Liver (tissue), 9 donors: ENCODE measurements around the gene PRDM2. TPM values are rescaled to one million over a fixed set of nuclear protein-coding genes. Genes with fewer than 3 reads are reported as not detected.

Source experiments
- DNase-seq: peaks from one replicate; pipeline ENCODE4 v3.0.0-alpha.2; 2017; ENCODE audit warnings: low spot score
- H3K27ac ChIP-seq, 2 donors: one replicate each; pipeline ENCODE4 v1.7.0; 2013; ENCODE audit warnings: inconsistent platforms in 2 of 2, low read length in 2 of 2, control low read depth in 1 of 2, low read depth in 1 of 2, mild to moderate bottlenecking in 1 of 2
- H3K27me3 ChIP-seq, 4 donors: one replicate each; pipeline versions ENCODE4 v1.6.1 to v1.7.0; 2013; ENCODE audit warnings: low read length in 3 of 4, inconsistent platforms in 1 of 4, mild to moderate bottlenecking in 1 of 4, moderate library complexity in 1 of 4; ENCODE audit not compliant: control insufficient read depth in 4 of 4, insufficient read depth in 4 of 4
- H3K36me3 ChIP-seq, 4 donors: one replicate each; pipeline versions ENCODE4 v1.6.1 to v1.7.0; 2013; ENCODE audit warnings: low read length in 3 of 4, mild to moderate bottlenecking in 3 of 4, low read depth in 1 of 4, moderate library complexity in 1 of 4; ENCODE audit not compliant: control insufficient read depth in 4 of 4, insufficient read depth in 3 of 4
- H3K4me1 ChIP-seq, 4 donors: one replicate each; pipeline versions ENCODE4 v1.6.1 to v1.7.0; 2013; ENCODE audit warnings: low read length in 3 of 4, mild to moderate bottlenecking in 3 of 4, moderate library complexity in 1 of 4; ENCODE audit not compliant: control insufficient read depth in 4 of 4, insufficient read depth in 4 of 4
- H3K4me3 ChIP-seq, 3 donors: one replicate each; pipeline versions ENCODE4 v1.6.1 to v1.7.0; 2013; ENCODE audit warnings: low read length in 3 of 3, control low read depth in 1 of 3, low read depth in 1 of 3, mild to moderate bottlenecking in 1 of 3
- H3K9ac ChIP-seq, 2 donors: one replicate each; pipeline ENCODE4 v1.7.0; 2013; ENCODE audit warnings: low read length in 2 of 2, mild to moderate bottlenecking in 2 of 2, moderate library complexity in 2 of 2, control low read depth in 1 of 2, low read depth in 1 of 2
- H3K9me3 ChIP-seq, 4 donors: one replicate each; pipeline versions ENCODE4 v1.6.1 to v1.7.0; 2013; ENCODE audit warnings: low read length in 3 of 4; ENCODE audit not compliant: control insufficient read depth in 4 of 4
- CTCF ChIP-seq: fragments of 150-350 bp; IDR thresholded peaks from 2 replicates; pipeline ENCODE4 v1.5.1; 2017; ENCODE audit warnings: improper control_type of control experiment, low read depth, low read length; ENCODE audit not compliant: missing input control
- EGR1 ChIP-seq, 2 donors: IDR thresholded peaks; 2 replicates each; pipeline ENCODE4 v1.6.1; 2016 to 2018; ENCODE audit warnings: antibody characterized with exemption in 2 of 2, low read depth in 2 of 2
- FOXA1 ChIP-seq: IDR thresholded peaks from 2 replicates; pipeline ENCODE4 v1.6.1; 2016; ENCODE audit warnings: antibody characterized with exemption
- FOXA2 ChIP-seq: IDR thresholded peaks from 2 replicates; pipeline ENCODE4 v1.6.1; 2016; ENCODE audit warnings: antibody characterized with exemption
- GABPA ChIP-seq, 2 donors: IDR thresholded peaks in 1 of 2; conservative IDR thresholded peaks in 1 of 2; 2 replicates each; pipeline ENCODE4 v1.6.1; 2016; ENCODE audit warnings: antibody characterized with exemption in 2 of 2, mild to moderate bottlenecking in 1 of 2, moderate library complexity in 1 of 2
- HNF4A ChIP-seq, 2 donors: conservative IDR thresholded peaks; 2 replicates each; pipeline ENCODE4 v1.6.1; 2016; ENCODE audit warnings: antibody characterized with exemption in 2 of 2, mild to moderate bottlenecking in 2 of 2
- HNF4G ChIP-seq: IDR thresholded peaks from 2 replicates; pipeline ENCODE4 v1.6.1; 2016; ENCODE audit warnings: antibody characterized with exemption
- JUND ChIP-seq, 2 donors: IDR thresholded peaks; 2 replicates each; pipeline ENCODE4 v1.6.1; 2016; ENCODE audit warnings: antibody characterized with exemption in 2 of 2
- MAX ChIP-seq: IDR thresholded peaks from 2 replicates; pipeline ENCODE4 v1.6.1; 2016; ENCODE audit warnings: antibody characterized with exemption
- NR2F2 ChIP-seq: IDR thresholded peaks from 2 replicates; pipeline ENCODE4 v1.6.1; 2016; ENCODE audit warnings: antibody characterized with exemption
- RAD21 ChIP-seq, 2 donors: IDR thresholded peaks; 2 replicates each; pipeline ENCODE4 v1.6.1; 2016; ENCODE audit warnings: antibody characterized with exemption in 2 of 2, mild to moderate bottlenecking in 2 of 2
- RXRA ChIP-seq, 2 donors: IDR thresholded peaks; 2 replicates each; pipeline ENCODE4 v1.6.1; 2017 to 2018; ENCODE audit warnings: antibody characterized with exemption in 2 of 2, mild to moderate bottlenecking in 1 of 2
- SP1 ChIP-seq: IDR thresholded peaks from 2 replicates; pipeline ENCODE4 v1.6.1; 2018; ENCODE audit warnings: antibody characterized with exemption, mild to moderate bottlenecking
- TAF1 ChIP-seq: conservative IDR thresholded peaks from 2 replicates; pipeline ENCODE4 v1.6.1; 2016; ENCODE audit warnings: antibody characterized with exemption, mild to moderate bottlenecking
- YY1 ChIP-seq: IDR thresholded peaks from 2 replicates; pipeline ENCODE4 v1.6.1; 2016; ENCODE audit warnings: antibody characterized with exemption, mild to moderate bottlenecking
- WGBS: extraction: QIAGEN DNeasy Blood & Tissue Kit; methylation state at CpG from one replicate; pipeline ENCODE4 v1.1.7; 2013; 5-methylcytosine and 5-hydroxymethylcytosine counted together
- polyA plus RNA-seq, 2 donors: library from polyadenylated mRNA; stranded (reverse) in 1 of 2; unstranded in 1 of 2; fragments of 200-250 nt in 1 of 2; fragments of >200 nt in 1 of 2; fragmentation: Nextera tagmentation in 1 of 2; extraction: Ambion mirVana in 1 of 2; gene quantifications; one replicate each; pipeline versions ENCODE4 v1.2.1 to v1.2.3, GENCODE V29; 2013 to 2015
- total RNA-seq, 2 donors: library from RNA; depleted of rRNA; stranded (reverse); fragments of >200 nt; gene quantifications; one replicate each; pipeline ENCODE4 v1.2.3, GENCODE V29; 2014
- TF ChIP-seq, protein P1 (sequence below): IDR thresholded peaks from 2 replicates; pipeline ENCODE4 v1.6.1; 2016; ENCODE audit warnings: antibody characterized with exemption, mild to moderate bottlenecking
- TF ChIP-seq, protein P2 (sequence below): IDR thresholded peaks from 2 replicates; pipeline ENCODE4 v1.6.1; 2016; ENCODE audit warnings: antibody characterized with exemption
- TF ChIP-seq, protein P3 (sequence below): IDR thresholded peaks from 2 replicates; pipeline ENCODE4 v1.6.1; 2016; ENCODE audit warnings: antibody characterized with exemption
- donor health status: healthy.
- donor health status: healthy.
- donor health status: healthy.
- donor health status: healthy.
- donor health status: healthy.

Gene PRDM2
- total and polyA plus RNA-seq, 4 donors = 4.5 to 13.9 (median 7.9) TPM

DNA sequence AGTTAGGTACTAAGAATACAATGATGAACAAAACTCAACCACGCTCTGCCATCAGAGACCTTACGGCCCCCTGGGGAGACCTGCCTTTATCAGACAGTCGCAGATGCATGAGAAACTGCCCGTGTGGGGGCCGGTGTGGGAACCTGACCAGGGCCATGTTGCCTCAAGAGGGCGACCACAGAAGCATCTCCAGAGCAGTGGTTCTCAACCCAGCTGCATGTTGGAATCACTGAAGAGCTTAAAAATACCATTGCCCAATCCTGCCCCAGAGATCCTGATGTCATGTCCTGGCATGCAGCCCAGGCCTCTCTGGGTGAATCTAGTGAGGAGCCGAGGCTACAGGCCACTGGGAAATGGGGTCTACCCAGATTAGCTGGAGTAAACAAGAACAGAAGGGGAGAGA is 108.7 kb downstream of the PRDM2 start:
- Histone ChIP-seq H3K27ac (no peak overlapping the region), H3K36me3 (no peaks in the 10 kb centered on the region), H3K9ac (no peak overlapping the region), H3K9me3 (no peaks in the 10 kb centered on the region), H3K4me1 (peaks cover 0 to 7% (median 3%) of the 10 kb centered on the region in 4 donors), H3K27me3 (no peaks in the 10 kb centered on the region), H3K4me3 (no peak overlapping the region)
- 86% methylated on average over 7 of the region's 7 CpGs for WGBS
- TF ChIP-seq RXRA (IDR thresholded peaks at IDR 0.05) = no peak
- TF ChIP-seq GABPA (IDR thresholded peaks at IDR 0.05 in 1 of 2, conservative IDR thresholded peaks at IDR 0.05 in 1 of 2) = no peak
- TF ChIP-seq FOXA1 = no peak
- TF ChIP-seq, protein P1, sequence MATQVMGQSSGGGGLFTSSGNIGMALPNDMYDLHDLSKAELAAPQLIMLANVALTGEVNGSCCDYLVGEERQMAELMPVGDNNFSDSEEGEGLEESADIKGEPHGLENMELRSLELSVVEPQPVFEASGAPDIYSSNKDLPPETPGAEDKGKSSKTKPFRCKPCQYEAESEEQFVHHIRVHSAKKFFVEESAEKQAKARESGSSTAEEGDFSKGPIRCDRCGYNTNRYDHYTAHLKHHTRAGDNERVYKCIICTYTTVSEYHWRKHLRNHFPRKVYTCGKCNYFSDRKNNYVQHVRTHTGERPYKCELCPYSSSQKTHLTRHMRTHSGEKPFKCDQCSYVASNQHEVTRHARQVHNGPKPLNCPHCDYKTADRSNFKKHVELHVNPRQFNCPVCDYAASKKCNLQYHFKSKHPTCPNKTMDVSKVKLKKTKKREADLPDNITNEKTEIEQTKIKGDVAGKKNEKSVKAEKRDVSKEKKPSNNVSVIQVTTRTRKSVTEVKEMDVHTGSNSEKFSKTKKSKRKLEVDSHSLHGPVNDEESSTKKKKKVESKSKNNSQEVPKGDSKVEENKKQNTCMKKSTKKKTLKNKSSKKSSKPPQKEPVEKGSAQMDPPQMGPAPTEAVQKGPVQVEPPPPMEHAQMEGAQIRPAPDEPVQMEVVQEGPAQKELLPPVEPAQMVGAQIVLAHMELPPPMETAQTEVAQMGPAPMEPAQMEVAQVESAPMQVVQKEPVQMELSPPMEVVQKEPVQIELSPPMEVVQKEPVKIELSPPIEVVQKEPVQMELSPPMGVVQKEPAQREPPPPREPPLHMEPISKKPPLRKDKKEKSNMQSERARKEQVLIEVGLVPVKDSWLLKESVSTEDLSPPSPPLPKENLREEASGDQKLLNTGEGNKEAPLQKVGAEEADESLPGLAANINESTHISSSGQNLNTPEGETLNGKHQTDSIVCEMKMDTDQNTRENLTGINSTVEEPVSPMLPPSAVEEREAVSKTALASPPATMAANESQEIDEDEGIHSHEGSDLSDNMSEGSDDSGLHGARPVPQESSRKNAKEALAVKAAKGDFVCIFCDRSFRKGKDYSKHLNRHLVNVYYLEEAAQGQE = no peak
- no peak for TF ChIP-seq EGR1 (IDR thresholded peaks at IDR 0.05; ENCODE audit: low read depth in 2 of 2)
- TF ChIP-seq FOXA2 = no peak
- no peak for TF ChIP-seq YY1
- TF ChIP-seq TAF1 = no peak
- no peak for TF ChIP-seq HNF4A (conservative IDR thresholded peaks at IDR 0.05)
- no peak for TF ChIP-seq SP1
- TF ChIP-seq JUND (IDR thresholded peaks at IDR 0.05) = no peak
- TF ChIP-seq CTCF = no peak
- no peak for TF ChIP-seq MAX
- TF ChIP-seq, protein P2, sequence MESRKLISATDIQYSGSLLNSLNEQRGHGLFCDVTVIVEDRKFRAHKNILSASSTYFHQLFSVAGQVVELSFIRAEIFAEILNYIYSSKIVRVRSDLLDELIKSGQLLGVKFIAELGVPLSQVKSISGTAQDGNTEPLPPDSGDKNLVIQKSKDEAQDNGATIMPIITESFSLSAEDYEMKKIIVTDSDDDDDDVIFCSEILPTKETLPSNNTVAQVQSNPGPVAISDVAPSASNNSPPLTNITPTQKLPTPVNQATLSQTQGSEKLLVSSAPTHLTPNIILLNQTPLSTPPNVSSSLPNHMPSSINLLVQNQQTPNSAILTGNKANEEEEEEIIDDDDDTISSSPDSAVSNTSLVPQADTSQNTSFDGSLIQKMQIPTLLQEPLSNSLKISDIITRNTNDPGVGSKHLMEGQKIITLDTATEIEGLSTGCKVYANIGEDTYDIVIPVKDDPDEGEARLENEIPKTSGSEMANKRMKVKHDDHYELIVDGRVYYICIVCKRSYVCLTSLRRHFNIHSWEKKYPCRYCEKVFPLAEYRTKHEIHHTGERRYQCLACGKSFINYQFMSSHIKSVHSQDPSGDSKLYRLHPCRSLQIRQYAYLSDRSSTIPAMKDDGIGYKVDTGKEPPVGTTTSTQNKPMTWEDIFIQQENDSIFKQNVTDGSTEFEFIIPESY = no peak
- TF ChIP-seq HNF4G = no peak
- no peak for TF ChIP-seq RAD21 (IDR thresholded peaks at IDR 0.05)
- no peak for TF ChIP-seq NR2F2
- TF ChIP-seq, protein P3, sequence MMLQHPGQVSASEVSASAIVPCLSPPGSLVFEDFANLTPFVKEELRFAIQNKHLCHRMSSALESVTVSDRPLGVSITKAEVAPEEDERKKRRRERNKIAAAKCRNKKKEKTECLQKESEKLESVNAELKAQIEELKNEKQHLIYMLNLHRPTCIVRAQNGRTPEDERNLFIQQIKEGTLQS = no peak
- no peak for DNase-seq
